Heart left ventricle (tissue), 16 donors: ENCODE measurements around the gene FKBP5. TPM values are rescaled to one million over a fixed set of nuclear protein-coding genes. Genes with fewer than 3 reads are reported as not detected.

Experiments
- ATAC-seq, 4 donors: fragments of 200-7000 bp; cut with Tn5 transposase; one replicate each; pipeline ENCODE4 v1.9.1; 2020 to 2022; ENCODE audit warnings: moderate library complexity in 4 of 4, mild to moderate bottlenecking in 3 of 4, moderate number of reproducible peaks in 1 of 4
- DNase-seq, 5 donors: peaks; one replicate each; pipeline ENCODE4 v3.0.0-alpha.2; 2020
- H3K27ac ChIP-seq, 12 donors: fragments of 200-600 bp; sonication (generic) in 4 of 12; one replicate each; pipeline versions ENCODE4 v1.5.0 to v1.8.0; 2016 to 2022; ENCODE audit warnings: mild to moderate bottlenecking in 2 of 12
- H3K27me3 ChIP-seq, 9 donors: fragments of 200-600 bp; sonication (generic) in 2 of 9; one replicate each; pipeline versions ENCODE4 v1.5.1 to v1.8.0; 2016 to 2022; ENCODE audit warnings: mild to moderate bottlenecking in 3 of 9
- H3K36me3 ChIP-seq, 9 donors: fragments of 200-600 bp; sonication (generic) in 2 of 9; one replicate each; pipeline versions ENCODE4 v1.5.0 to v1.8.0; 2018 to 2022; ENCODE audit warnings: mild to moderate bottlenecking in 2 of 9
- H3K4me1 ChIP-seq, 12 donors: fragments of 200-600 bp; sonication (generic) in 4 of 12; one replicate each; pipeline versions ENCODE4 v1.5.0 to v1.8.0; 2016 to 2022; ENCODE audit warnings: mild to moderate bottlenecking in 3 of 12
- H3K4me3 ChIP-seq, 12 donors: fragments of 200-600 bp; sonication (generic) in 4 of 12; one replicate each; pipeline versions ENCODE4 v1.5.0 to v1.8.0; 2017 to 2022; ENCODE audit warnings: mild to moderate bottlenecking in 9 of 12, moderate library complexity in 4 of 12
- H3K9me3 ChIP-seq, 12 donors: fragments of 200-600 bp; sonication (generic) in 4 of 12; one replicate each; pipeline versions ENCODE4 v1.5.0 to v1.8.0; 2016 to 2022; ENCODE audit warnings: mild to moderate bottlenecking in 1 of 12
- POLR2A ChIP-seq, 2 donors: fragments of 450-650 bp; IDR thresholded peaks; one replicate each; pipeline ENCODE4 v1.6.1; 2017; ENCODE audit warnings: antibody characterized with exemption in 2 of 2, mild to moderate bottlenecking in 2 of 2, moderate library complexity in 2 of 2
- WGBS, 4 donors: extraction: QIAGEN DNeasy Blood & Tissue Kit in 2 of 4; methylation state at CpG; one replicate each; pipeline versions ENCODE4 v1.1.5 to v1.1.7; 2013 to 2018; 5-methylcytosine and 5-hydroxymethylcytosine counted together
- intact Hi-C, 10 donors: fragments of 100-400 bp; cut with DNase I; formaldehyde crosslinking; loops; one replicate each; pipeline versions ENCODE4 v1.11.1 to v1.14.2; 2022
- polyA plus RNA-seq, 2 donors: library from polyadenylated mRNA; stranded (reverse); fragments of 200-250 nt; gene quantifications; one replicate each; pipeline ENCODE4 v1.2.3, GENCODE V29; 2013
- total RNA-seq, 9 donors: library from RNA; depleted of rRNA in 2 of 9; stranded (reverse); fragments of >200 nt in 2 of 9; fragmentation: NEBNext Ultra II Directional in 3 of 9; extraction: Animal tissue kit (Norgen Biotek cat#: 25700) in 3 of 9; gene quantifications; one replicate each; pipeline versions ENCODE4 v1.1.0 to v1.2.4, GENCODE V29; 2016 to 2023
- TF ChIP-seq, protein P1 (sequence below), 12 donors: fragments of 200-600 bp; sonication (generic) in 4 of 12; IDR thresholded peaks; one replicate each; pipeline versions ENCODE4 v1.5.0 to v1.8.0; 2018 to 2022; ENCODE audit warnings: antibody characterized with exemption in 12 of 12, mild to moderate bottlenecking in 5 of 12
- donor health status: ischemic (EF 13 %, LVEDD 7.1; RV severe dilation, severe dysfunction).
- donor health status: healthy with polysubstance abuse.
- donor health status: DM: no; HTN: yes; CAD: no.
- donor health status: DM: no; HTN: no; CAD: no.
- donor health status: ischemic (EF 25% LVEDD 6.9; RV normal size, moderate dysfunction).
- donor health status: ischemic (EF 25% LVEDD 5.7; RV mildly dilated, moderate dysfunction).
- donor health status: healthy.
- donor health status: DM: yes; HTN: yes; CAD: no.
- donor health status: ischemic (EF 35%, LVEDD 5.7; RV mildly dilated, moderate dysfunction).
- donor health status: nonischemic (EF 11% LVEDD 7.7; RV severe dilation, severe dysfunction).
- donor health status: DM: yes; HTN: yes; CAD: no.
- donor health status: PGD.
- donor health status: ischemic (EF 29% LVEDD 5.4; RV normal size, mild dysfunction).
- donor health status: nonischemic (EF 23%, LVEDD 6.1; RV moderate dilation, normal function).

FKBP5 gene
- total and polyA plus RNA-seq, 11 donors, result 19.7 to 351 (median 104) TPM

DNA sequence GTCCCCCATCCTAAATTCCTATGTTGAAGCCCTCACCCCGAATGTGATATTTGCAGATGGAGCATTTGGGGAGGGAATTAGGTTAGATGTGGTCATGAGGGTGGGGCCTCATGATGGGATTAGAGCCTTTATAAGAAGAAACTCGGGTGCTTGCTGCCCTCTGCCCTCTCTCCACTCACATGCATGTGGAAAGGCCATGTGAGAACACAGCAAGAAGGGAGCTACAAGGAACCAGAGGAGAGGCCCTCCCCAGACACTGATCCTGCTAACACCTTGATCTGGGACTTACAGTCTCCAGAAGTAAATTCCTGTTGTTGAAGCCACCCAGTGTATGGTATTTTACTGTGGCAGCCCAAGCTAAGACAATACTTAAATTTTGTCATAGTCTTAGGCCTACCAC is 106.4 kb downstream of the FKBP5 start:
- WGBS, 4 donors, result 55 to 69% (median 62%) methylated on average over 2 of the region's 2 CpGs
- no peak for ATAC-seq
- Histone ChIP-seq H3K36me3 (peaks cover 0 to 86% (median 25%) of the 10 kb centered on the region in 9 donors), H3K4me3 (no peak overlapping the region), H3K27me3 (no peaks in the 10 kb centered on the region), H3K27ac (no peak overlapping the region), H3K9me3 (no peaks in the 10 kb centered on the region), H3K4me1 (peaks cover 0 to 46% (median 8%) of the 10 kb centered on the region in 12 donors)
- intact Hi-C loops, result loop anchor here in 9 of 10 donors (2.0 to 10.0 kb wide), 9 partner anchors 35 to 154 kb away; partner anchors contain the start of genes FKBP5 (in 4 of the 9) and ARMC12 (in 1 of the 9)
- TF ChIP-seq POLR2A (IDR thresholded peaks at IDR 0.05), result no peak
- TF ChIP-seq, protein P1, sequence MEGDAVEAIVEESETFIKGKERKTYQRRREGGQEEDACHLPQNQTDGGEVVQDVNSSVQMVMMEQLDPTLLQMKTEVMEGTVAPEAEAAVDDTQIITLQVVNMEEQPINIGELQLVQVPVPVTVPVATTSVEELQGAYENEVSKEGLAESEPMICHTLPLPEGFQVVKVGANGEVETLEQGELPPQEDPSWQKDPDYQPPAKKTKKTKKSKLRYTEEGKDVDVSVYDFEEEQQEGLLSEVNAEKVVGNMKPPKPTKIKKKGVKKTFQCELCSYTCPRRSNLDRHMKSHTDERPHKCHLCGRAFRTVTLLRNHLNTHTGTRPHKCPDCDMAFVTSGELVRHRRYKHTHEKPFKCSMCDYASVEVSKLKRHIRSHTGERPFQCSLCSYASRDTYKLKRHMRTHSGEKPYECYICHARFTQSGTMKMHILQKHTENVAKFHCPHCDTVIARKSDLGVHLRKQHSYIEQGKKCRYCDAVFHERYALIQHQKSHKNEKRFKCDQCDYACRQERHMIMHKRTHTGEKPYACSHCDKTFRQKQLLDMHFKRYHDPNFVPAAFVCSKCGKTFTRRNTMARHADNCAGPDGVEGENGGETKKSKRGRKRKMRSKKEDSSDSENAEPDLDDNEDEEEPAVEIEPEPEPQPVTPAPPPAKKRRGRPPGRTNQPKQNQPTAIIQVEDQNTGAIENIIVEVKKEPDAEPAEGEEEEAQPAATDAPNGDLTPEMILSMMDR (IDR thresholded peaks at IDR 0.05), result no peak
- no peak for DNase-seq

DNA sequence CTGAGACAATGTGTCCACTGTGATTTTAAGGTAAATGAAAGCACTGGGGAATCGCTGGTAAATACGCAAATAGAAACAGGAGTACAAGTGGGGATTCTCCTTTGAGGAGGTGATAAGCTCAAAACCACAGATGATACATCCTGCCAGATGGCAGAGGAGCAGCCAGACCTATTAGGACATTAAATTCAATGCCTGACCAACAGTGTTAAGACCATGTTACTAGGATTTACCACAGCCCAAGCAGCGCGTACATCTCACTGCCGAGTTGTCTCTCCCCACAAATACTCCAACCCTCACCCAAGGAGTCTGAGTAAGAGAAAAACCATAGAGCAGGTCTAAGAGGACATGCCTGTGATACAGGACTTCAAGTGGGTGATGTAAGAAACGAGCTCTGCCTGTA is 107.1 kb downstream of the FKBP5 start:
- 69 to 78% (median 72%) methylated on average over 6 of the region's 6 CpGs for WGBS, 4 donors
- no peak for DNase-seq
- Histone ChIP-seq H3K4me1 (peaks cover 0 to 39% (median 5%) of the 10 kb centered on the region in 12 donors), H3K36me3 (peaks cover 0 to 86% (median 25%) of the 10 kb centered on the region in 9 donors), H3K27me3 (no peaks in the 10 kb centered on the region), H3K27ac (no peak overlapping the region), H3K9me3 (no peaks in the 10 kb centered on the region), H3K4me3 (no peak overlapping the region)
- ATAC-seq, result peak in 1 of 4 donors; percentile 29
- TF ChIP-seq POLR2A (IDR thresholded peaks at IDR 0.05), result no peak
- TF ChIP-seq, protein P1 (IDR thresholded peaks at IDR 0.05), result no peak
- intact Hi-C loops, result loop anchor here in 9 of 10 donors (2.0 to 10.0 kb wide), 9 partner anchors 36 to 155 kb away; partner anchors contain the start of genes FKBP5 (in 4 of the 9) and ARMC12 (in 1 of the 9)

DNA sequence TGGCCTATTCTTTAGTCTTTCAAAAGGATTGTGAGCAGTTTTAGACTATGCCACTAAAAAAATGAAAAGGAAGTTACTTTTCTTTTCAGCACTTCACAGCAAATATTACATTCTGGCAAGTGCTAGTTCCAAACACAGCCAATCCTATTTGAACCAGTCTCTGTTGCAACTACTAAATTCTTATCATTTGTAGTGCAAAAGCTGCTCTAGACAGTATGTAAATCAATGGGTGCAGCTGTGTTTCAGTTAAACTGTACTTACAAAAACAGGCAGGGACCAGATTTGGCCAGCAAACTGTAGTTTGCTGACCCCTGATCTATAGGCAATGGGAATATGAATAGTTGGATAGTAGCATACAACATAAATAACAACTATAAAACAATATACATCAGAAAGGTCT is 107.9 kb downstream of the FKBP5 start:
- intact Hi-C loops, result loop anchor here in 9 of 10 donors (5.0 to 10.0 kb wide), 7 partner anchors 36 to 106 kb away; partner anchors contain the start of gene FKBP5 (in 4 of the 9)
- no peak overlapping the region for H3K4me3 ChIP-seq
- ATAC-seq (no peak), DNase-seq (no peak)
- peak overlapping the region in 1 of 12 donors; percentile 2 for H3K27ac ChIP-seq
- H3K9me3 ChIP-seq, result no peaks in the 10 kb centered on the region
- peaks cover 0 to 86% (median 25%) of the 10 kb centered on the region in 9 donors for H3K36me3 ChIP-seq
- no peaks in the 10 kb centered on the region for H3K27me3 ChIP-seq
- TF ChIP-seq POLR2A (IDR thresholded peaks at IDR 0.05), result no peak
- TF ChIP-seq, protein P1 (IDR thresholded peaks at IDR 0.05), result no peak
- peaks cover 0 to 31% (median 5%) of the 10 kb centered on the region in 12 donors for H3K4me1 ChIP-seq

DNA sequence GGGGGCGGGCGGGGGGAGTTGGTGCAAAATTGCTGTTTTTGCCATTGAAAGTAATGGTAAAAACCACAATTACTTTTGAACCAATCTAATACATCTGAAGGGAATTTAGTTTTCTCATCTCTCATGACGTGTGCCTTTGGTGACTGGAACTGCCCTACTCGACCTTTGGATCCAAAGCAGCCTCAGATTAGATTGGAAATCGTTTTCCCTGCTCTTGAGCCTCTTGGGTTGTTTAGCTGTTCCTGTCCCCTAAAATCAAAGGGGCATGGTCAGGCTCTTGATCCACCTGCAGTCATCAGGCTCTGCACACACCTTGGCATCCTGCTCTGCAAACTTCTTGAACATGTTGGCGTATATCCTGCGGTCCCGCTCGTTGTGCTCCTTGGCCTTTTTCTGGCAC is 112.0 kb downstream of the FKBP5 start:
- H3K27me3 ChIP-seq, result no peaks in the 10 kb centered on the region
- no peak for TF ChIP-seq POLR2A (IDR thresholded peaks at IDR 0.05)
- TF ChIP-seq, protein P1 (IDR thresholded peaks at IDR 0.05), result no peak
- no peak for DNase-seq
- no peak overlapping the region for H3K27ac ChIP-seq
- no peak overlapping the region for H3K4me3 ChIP-seq
- no peaks in the 10 kb centered on the region for H3K9me3 ChIP-seq
- H3K4me1 ChIP-seq, result peaks cover 0 to 2% (median 0%) of the 10 kb centered on the region in 12 donors
- intact Hi-C loops, result loop anchor here in 1 of 10 donors (10.0 kb wide), 1 partner anchor 52 kb away; no protein-coding TSS in a partner anchor
- no peak for ATAC-seq
- peaks cover 0 to 91% (median 45%) of the 10 kb centered on the region in 9 donors for H3K36me3 ChIP-seq
- 79 to 89% (median 86%) methylated on average over 9 of the region's 9 CpGs for WGBS, 4 donors
